Mesothelial cell of epicardium (in vitro differentiated cells): Measurements from ENCODE around the gene SNAPC1. TPM values are rescaled to one million over a fixed set of nuclear protein-coding genes. Genes with fewer than 3 reads are reported as not detected.

ENCODE experiments used
- DNase-seq, 2 experiments: peaks; one replicate each; pipeline ENCODE4 v3.0.0; 2021; ENCODE audit warnings: low spot score in 2 of 2; ENCODE audit not compliant: unreplicated experiment in 2 of 2
- H3K27ac Mint-ChIP-seq: 2 replicates; pipeline ENCODE4 v1.8.0; 2021; ENCODE audit warnings: mixed read lengths
- H3K27me3 Mint-ChIP-seq: 2 replicates; pipeline ENCODE4 v1.8.0; 2021; ENCODE audit warnings: low read depth, mixed read lengths
- H3K36me3 Mint-ChIP-seq: 2 replicates; pipeline ENCODE4 v1.8.0; 2021; ENCODE audit warnings: mixed read lengths
- H3K4me1 Mint-ChIP-seq: 2 replicates; pipeline ENCODE4 v1.8.0; 2021; ENCODE audit warnings: mixed read lengths
- H3K4me3 Mint-ChIP-seq: 2 replicates; pipeline ENCODE4 v1.8.0; 2021; ENCODE audit warnings: mild to moderate bottlenecking, moderate library complexity, mixed read lengths
- H3K9me3 Mint-ChIP-seq: 2 replicates; pipeline ENCODE4 v1.8.0; 2021; ENCODE audit warnings: mixed read lengths
- CTCF ChIP-seq: fragments of 200-600 bp; sonication (generic); IDR thresholded peaks from one replicate; pipeline ENCODE4 v1.5.0; 2021; ENCODE audit warnings: antibody characterized with exemption; ENCODE audit not compliant: unreplicated experiment
- total RNA-seq: library from RNA; stranded (reverse); gene quantifications from 3 replicates; pipeline ENCODE4 v1.2.1, GENCODE V29; 2021

The SNAPC1 gene
- total RNA-seq, 1 donor from 2014 or later = 6.2 TPM

- Mint-ChIP-seq H3K4me1 (no peaks in the 10 kb centered on the region), H3K27me3 (no peaks in the 10 kb centered on the region), H3K27ac (no peak overlapping the region), H3K36me3 (no peaks in the 10 kb centered on the region), H3K4me3 (no peak overlapping the region), H3K9me3 (peaks cover 9% of the 10 kb centered on the region)
- DNase-seq = no peak
- TF ChIP-seq CTCF = no peak
These were observed 60.2 kb downstream of the SNAPC1 start for GRCh38 chr14:61822458-61822857.

- Mint-ChIP-seq H3K4me1 (no peaks in the 10 kb centered on the region), H3K27ac (no peak overlapping the region), H3K27me3 (no peaks in the 10 kb centered on the region), H3K36me3 (no peaks in the 10 kb centered on the region), H3K9me3 (no peaks in the 10 kb centered on the region), H3K4me3 (no peak overlapping the region)
- TF ChIP-seq CTCF = no peak
- no peak for DNase-seq
These were observed 70.6 kb downstream of the SNAPC1 start for GRCh38 chr14:61832783-61833182.

GRCh38 chr14:61836184-61836583 is 74.0 kb downstream of the SNAPC1 start:
- Mint-ChIP-seq H3K9me3 (no peaks in the 10 kb centered on the region), H3K27me3 (no peaks in the 10 kb centered on the region), H3K27ac (no peak overlapping the region), H3K36me3 (no peaks in the 10 kb centered on the region), H3K4me3 (no peak overlapping the region), H3K4me1 (peaks cover 19% of the 10 kb centered on the region)
- no peak for TF ChIP-seq CTCF
- DNase-seq = no peak

GRCh38 chr14:61836807-61837206 is 74.6 kb downstream of the SNAPC1 start:
- no peak for TF ChIP-seq CTCF
- H3K27me3 Mint-ChIP-seq = no peaks in the 10 kb centered on the region
- H3K9me3 Mint-ChIP-seq = no peaks in the 10 kb centered on the region
- DNase-seq = no peak
- H3K4me3 Mint-ChIP-seq = no peak overlapping the region
- peaks cover 19% of the 10 kb centered on the region for H3K4me1 Mint-ChIP-seq
- no peak overlapping the region for H3K27ac Mint-ChIP-seq
- no peaks in the 10 kb centered on the region for H3K36me3 Mint-ChIP-seq

- peak; percentile 91 for TF ChIP-seq CTCF
- H3K36me3 Mint-ChIP-seq = no peaks in the 10 kb centered on the region
These were observed 75.4 kb downstream of the SNAPC1 start for GRCh38 chr14:61837336-61838229.

More at GRCh38 chr14:61837336-61838229, 75.4 kb downstream of the SNAPC1 start:
- Mint-ChIP-seq H3K27me3 (no peaks in the 10 kb centered on the region), H3K4me1 (peaks cover 19% of the 10 kb centered on the region), H3K27ac (no peak overlapping the region), H3K4me3 (no peak overlapping the region), H3K9me3 (peaks cover 4% of the 10 kb centered on the region)
- DNase-seq = peak; percentile 45 to 82
